Measurements from ENCODE around the gene YIPF4.
"Not testable (repeated sequence)": the region's sequence is repeated elsewhere in the genome, so short reads cannot be mapped to it uniquely, and the experiment has no call there.

The YIPF4 gene

DNA sequence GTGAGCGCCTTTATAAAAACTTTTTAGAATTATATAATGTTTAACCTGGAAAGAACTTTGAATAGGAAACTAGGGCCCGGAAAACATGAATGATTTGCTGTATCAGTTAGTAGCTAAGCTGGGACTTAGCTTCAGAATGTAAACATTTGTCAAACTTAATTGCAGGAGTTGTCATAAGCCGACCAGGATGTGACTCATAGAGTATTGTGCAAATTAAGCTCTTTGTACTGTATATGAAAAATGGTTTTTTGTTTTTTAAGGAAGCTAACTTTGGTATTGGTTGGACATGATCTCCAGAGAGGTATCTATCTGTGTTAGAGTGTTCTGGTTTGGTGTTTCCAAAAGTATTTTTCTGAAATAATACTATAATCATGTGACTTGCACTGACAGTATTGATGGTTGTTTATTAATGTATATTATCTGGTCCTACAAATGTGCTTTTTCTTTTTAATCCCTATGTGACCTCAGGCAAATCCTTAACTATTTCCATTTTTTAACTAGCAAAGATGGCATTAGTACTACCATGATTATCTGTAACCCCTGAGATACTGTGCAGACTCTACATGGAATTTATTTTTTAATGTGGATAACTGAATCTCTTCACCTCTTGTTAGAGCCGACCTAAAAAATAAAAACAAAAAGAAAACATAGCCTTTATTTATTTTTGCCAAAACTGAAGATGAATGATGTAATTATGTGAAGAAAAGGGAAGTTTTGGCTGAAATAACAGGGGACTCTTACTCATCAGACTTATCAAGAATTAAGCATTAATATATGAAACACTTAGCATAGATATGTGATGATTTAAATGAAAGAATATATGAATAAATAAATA, 11.7 kb downstream of the YIPF4 start:
- DNase-seq, result no peak

DNA sequence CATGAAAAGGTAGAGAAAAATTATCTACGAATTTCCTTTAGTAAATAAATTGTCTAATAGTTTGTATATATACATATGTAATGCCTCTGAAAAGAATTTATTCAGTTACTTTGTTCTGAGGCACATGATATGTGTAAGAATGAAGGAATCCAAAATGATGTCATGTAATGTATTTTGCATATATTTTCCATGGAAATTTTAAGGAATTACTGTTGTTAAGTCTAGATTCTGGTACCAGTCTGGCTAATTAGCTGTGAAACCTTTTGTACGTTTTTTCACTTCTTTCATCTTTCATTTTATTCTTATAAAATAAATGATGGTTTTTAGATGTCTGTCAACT, 12.3 kb downstream of the YIPF4 start:
- no peak for DNase-seq

DNA sequence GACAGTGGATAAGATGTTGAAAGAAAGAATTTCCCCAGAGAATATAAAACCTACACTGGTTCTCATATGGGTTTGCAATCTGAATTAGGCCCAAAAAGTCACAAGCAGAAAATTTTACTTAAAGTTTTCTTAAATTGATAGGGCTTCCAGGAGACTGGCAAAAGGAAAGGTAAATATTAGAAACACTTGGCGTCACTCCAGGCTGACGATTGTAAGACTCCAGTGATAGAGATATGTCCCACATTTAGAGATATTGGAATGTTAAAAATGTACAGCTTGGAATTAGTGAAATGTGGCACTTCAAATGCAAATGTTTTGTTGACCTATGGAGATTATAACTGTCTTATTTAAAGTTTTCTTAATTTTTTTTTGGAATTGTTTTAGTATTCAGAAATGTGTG, 14.0 kb downstream of the YIPF4 start:
- DNase-seq, result no peak

DNA sequence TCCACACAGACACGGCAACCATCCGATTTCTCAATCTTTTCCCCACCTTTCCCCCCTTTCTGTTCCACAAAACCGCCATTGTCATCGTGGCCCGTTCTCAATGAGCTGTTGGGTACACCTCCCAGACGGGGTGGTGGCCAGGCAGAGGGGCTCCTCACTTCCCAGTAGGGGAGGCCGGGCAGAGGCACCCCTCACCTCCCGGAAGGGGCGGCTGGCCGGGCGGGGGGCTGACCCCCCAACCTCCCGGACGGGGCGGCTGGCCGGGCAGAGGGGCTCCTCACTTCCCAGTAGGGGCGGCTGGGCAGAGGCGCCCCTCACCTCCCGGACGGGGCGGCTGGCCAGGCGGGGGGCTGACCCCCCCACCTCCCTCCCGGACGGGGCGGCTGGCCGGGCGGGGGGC, 15.8 kb downstream of the YIPF4 start:
- DNase-seq, result not testable (repeated sequence)

DNA sequence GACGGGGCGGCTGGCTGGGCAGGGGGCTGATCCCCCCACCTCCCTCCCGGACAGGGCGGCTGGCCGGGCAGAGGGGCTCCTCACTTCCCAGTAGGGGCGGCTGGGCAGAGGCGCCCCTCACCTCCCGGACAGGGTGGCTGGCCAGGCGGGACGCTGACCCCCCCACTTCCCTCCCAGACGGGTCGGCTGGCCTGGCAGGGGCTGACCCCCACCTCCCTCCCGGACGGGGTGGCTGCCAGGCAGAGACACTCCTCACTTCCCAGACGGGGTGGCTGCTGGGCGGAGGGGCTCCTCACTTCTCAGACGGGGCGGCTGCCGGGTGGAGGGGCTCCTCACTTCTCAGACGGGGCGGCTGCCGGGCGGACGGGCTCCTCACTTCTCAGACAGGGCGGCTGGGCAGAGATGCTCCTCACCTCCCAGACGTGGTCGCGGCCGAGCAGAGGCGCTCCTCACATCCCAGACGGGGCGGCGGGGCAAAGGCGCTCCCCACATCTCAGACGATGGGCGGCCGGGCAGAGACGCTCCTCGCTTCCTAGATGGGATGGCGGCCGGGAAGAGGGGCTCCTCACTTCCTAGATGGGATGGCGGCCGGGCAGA, 16.4 kb downstream of the YIPF4 start:
- DNase-seq, result not testable (repeated sequence)

DNA sequence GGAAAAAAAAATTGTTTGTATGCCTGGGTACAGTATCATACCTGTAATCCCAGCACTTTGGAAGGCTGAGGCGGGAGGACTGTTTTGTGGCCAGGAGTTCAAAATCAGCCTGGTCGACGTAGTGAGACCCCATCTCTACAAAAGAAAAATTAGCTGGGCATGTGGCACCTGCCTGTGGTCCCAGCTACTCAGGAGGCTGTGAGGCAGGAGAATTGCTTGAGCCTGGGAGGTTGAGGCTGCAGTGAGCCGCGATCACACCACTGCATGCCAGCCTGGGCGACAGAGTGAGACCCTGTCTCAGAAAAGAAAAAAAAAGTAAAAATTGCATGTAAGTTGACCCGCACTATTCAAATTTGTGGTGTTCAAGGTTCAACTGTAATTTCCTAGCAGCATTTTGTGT, 32.9 kb downstream of the YIPF4 start:
- no peak for DNase-seq

DNA sequence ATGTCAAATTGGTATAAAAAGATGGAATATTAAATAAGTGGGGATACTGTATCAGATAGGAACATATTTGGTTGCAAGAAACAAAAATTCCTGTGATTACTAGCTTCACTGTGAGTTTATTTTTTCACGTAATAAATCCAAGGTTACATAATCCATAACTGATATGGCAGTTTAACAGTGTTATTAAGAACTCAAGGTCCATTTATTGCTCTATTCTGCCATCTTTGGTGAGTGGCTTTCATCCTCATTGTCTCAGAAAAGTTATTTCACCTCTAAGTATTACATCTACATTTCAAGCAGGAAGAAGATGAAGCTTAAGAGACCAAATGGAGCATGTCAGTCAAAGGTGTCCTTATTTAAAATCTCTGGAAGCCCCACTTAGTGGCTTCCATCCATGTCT, 37.2 kb downstream of the YIPF4 start:
- no peak for DNase-seq

DNA sequence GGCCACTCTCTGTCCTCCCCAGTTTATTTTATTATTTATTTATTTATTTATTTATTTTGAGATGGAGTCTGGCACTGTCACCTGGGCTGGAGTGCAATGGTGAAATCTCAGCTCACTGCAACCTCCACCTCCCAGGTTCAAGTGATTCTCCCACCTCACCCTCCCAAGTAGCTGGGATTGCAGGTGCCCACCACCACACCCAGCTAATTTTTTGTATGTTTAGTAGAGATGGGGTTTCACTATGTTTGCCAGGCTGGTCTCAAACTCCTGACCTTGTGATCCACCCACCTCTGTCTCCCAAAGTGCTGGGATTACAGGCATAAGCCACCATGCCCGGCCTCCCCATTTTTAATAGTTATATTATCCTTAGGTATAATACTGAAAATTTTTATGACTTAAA, 51.0 kb downstream of the YIPF4 start:
- DNase-seq, result not testable (repeated sequence)

DNA sequence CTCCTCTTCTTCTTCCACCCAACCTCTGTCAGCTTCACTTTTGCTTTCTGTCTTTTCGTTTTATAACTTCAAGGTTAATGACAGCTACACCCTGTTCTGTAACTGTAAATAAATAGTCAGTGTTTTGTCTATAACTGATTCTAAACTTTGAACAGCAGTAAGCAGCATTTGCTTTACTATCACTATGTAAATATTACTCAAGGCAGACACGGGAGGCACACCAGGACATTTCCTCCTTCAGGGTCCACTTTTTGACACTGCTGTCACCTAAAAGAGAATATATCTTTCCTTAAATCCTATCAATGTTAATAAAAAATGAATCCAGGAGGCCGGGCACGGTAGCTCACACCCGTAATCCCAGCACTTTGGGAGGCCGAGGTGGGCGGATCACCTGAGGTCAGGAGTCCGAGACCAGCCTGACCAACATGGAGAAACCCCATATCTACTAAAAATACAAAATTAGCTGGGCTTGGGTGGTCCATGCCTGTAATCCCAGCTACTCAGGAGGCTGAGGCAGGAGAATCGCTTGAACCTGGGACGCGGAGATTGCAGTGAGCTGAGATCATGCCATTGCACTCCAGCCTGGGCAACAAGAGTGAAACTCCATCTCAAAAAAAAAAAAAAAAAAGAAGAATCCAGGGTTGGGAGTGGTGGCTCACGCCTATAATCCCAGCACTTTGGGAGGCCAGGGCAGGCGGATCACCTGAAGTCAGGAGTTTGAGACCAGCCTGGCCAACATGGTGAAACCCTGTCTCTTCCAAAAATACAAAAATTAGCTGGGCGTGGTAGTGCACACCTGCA, 51.7 kb downstream of the YIPF4 start:
- not testable (repeated sequence) for DNase-seq

DNA sequence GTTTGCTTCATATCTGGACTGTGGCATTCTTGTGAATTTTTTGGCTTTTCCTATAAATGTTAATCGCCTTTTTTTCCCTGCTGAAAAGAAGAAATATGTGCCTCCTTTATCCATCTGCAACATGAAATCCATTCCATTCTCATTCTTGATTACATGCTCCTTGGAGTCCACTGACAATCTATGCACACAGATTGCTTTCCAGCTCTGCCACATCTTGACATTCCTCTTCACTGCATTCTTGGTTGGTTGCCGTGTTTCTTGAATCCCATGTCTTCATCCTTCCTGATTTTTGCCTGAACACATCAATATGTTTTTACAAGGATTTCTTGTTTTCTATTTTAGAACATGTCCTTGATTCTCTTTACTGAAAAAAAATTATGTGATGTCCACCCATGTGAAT, 52.4 kb downstream of the YIPF4 start:
- no peak for DNase-seq

DNA sequence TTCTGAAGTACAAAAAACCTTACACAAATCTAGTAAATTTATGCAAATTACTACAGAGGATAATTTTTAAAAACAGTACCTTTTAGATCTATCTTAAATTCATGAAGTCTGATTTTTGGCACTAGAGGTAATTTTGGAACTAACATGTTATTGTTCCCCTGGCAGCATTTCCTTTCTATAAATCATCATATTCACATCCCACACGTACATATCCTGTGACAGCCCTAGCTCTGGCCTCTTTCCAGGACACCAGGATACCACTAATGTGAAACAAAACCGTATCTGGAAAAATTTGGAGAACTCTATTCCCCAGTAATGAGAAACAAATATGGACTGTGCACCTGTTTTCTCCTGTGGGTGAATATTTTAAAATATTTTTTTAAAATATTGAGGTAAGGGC, 65.1 kb downstream of the YIPF4 start:
- no peak for DNase-seq

DNA sequence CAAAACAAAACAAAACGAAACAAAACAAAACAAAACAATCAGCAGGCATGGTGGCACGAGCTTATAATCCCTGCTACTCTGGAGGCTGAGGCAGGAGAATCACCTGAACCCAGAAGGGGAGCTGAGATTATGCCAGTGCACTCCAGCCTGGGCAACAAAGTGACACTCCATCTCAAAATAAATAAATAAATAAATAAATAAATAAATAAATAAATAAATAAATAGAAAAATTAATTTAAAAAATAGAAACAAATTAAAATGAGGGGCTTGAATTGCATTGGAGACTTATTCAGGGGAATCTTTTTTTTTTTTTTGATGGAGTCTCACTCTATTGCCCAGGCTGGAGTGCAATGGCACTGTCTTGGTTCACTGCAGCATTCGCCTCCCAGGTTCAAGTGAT, 73.1 kb downstream of the YIPF4 start:
- not testable (repeated sequence) for DNase-seq

DNA sequence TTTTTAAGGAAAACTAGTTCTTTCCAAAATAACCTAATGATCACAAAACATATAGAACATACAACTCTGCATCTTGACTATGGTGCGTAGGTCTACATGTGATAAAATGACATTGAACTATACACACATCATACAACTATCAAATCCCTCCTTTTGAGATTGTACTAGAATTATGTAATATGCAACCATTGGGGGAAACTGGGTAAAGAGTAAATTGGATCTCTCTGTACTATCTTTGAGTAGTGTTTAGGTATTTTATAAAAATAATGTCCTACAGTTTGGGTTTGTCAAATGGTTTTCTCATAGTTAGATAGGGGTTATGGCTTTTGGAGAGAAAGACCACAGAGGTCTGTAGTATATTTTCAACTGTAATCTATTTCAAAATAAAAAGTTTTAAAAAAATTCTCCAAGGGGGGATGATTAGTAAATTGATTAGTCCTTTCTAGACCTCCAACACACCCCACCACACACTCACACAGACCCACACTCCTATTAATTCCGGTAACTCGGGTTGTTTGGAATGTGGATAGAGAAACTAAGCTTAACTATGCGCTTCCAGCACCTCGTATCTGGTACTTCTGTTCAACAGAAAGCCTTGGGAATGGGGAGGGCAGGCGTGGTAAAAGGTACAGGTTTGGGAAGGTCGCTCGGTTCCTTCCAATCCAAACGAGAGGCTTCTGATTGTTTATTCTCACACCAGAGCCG, 78.4 kb downstream of the YIPF4 start:
- no peak for DNase-seq

DNA sequence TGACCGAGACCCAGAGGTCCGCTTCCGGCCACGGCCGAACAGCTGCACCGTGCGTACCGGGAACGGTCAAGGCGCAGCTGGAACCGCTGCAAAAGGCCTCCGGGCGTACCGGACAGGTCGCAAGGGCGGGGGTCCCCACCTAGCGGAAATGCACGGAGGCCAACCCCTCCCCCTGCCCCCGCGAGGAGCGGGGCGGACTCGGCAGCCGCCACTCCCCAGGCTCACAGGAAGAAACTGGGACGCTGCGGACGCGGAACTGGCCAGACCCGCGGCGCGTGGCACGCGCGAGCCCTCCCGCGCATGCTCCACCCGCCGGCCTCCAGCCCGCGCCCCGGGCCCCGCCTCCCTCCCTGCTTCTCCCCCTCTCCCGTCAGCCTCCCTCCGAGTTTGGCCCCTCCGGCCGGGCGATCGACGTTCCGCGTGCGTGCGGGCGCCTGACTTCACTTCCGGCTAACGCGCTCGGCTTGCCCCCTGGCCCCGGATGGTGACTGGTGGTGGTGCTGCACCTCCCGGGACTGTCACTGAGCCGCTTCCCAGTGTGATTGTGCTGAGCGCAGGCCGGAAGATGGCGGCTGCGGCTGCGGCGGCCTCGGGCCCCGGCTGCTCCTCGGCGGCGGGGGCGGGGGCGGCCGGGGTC, 79.1 kb downstream of the YIPF4 start, which contains the start of gene BIRC6:
Gene BIRC6 (plus strand): TSS at position 343 of the 637 bp plus-strand sequence. CDS start 139 bp downstream, at position 482.
- peak; percentile 78 for DNase-seq

DNA sequence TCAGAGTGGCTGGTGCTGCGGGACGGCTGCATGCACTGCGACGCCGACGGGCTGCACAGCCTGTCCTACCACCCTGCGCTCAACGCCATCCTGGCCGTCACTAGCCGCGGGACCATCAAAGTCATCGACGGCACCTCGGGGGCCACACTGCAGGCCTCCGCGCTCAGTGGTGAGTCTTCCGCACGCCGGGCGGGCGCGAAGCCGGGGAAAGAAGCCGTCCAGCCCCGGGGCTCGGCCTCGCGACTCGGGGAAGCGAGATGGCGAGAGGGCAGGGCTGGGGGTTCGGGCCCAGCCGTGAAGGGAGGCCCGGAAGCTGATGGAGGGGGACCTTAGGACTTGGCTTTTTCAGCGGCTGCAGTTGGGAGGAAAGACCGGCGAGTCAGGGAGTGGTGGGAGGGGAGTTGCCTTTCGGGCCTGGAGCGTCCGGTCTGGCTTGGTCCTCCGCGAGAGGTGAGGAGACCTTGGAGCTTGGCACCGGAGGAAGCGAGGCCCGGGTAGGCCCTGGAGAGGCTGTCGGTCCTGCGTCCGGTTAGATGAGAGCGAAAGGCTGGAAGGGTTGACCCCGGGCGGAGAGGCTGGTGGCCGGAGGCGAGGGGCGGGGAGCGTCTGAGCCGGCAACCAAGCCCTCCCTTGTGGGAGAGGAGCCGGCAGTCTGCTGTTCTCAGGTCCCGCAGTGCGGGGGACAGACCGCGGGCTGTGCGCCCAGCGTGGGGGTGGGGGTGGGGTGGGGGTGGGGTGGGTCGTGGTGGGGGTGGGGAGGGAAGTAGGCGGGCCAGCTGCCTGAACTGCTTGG, 79.8 kb downstream of the YIPF4 start:
- no peak for DNase-seq

DNA sequence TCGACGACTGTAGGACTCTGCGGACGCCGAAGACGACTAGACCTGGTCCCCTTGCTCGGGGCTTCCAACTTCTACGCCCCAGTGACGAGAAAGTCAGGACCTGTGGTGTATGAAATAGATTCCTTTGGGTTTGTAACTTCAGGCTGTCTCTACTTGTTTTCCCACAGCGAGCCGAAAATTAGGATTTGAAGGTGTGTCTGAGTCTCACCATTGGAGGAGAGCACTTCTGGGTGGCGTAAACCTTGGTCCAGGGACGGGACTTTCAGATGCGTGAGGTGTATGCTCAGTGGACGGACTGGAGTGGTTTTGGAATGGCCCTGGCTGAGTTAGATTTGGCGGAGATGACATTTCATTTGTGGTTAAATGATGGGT, 80.4 kb downstream of the YIPF4 start:
- DNase-seq, result no peak

DNA sequence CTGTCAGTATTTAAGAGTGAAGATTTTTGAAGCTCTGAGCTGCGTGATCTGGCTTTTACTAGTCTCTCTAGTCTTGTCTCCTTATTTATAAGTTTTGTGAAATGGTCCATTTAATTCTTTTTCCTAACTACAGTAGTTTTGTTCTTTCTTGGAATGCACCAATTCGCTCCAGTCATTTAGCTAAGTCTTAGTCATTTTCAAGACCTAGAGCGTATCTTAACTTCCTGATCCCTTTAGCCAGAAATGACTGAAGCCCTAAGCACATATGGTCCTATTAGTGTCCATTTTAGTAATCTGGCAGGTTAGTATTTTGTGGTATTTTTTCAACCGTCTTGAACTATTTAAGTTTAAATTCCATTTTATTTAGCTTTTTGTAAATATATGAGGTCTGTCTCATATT, 82.7 kb downstream of the YIPF4 start:
- no peak for DNase-seq

DNA sequence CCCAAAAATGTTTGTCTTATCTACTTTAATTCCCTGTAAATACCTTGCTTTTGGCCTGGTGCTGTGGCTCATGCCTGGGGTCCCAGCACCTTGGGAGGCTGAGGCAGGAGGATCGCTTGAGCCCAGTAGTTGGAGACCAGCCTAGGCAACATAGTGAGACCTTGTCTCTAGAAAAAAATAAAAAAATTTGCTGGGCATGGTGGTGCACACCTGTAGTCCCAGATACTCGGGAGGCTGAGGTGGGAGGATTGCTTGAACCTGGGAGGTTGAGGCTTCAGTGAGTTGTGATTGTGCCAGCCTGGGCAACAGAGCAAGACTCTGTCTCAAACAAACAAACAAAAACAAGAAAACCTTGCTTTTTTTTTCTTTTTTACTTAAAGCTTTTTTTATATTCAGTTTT, 85.3 kb downstream of the YIPF4 start:
- not testable (repeated sequence) for DNase-seq

DNA sequence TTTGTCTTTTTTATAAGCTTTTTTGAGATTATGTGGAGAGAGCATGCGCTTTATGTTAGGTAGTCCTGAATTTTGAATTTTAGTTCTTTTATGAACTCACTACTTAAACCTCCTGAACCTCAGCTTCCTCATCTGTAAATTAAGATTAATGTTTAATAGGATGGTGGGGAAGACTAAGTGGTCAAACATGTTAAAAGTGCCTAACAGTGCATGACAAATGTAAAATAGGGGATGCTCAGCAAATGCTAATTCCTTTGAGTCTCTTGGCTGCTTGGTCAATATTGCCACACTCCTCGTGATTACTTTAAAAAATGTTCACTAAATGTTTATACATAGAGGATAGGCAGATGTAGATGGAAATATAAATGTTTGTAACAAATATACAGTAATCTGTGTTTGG, 85.9 kb downstream of the YIPF4 start:
- no peak for DNase-seq

DNA sequence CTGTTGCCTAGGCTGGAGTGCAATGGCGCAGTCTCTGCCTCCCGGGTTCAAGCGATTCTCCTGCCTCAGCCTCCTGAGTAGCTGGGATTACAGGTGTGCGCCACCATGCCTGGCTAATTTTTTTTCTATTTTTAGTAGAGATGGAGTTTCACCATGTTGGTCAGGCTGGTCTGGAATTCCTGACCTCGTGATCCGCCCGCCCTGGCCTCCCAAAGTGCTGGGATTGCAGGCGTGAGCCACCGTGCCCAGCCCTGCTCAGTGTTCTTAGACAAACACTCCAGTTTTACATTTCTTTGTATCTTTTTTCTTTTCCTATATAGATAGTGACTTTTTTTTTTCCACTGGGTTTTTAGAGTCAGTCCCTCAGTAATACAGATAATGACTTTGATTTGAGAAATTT, 86.6 kb downstream of the YIPF4 start:
- not testable (repeated sequence) for DNase-seq

DNA sequence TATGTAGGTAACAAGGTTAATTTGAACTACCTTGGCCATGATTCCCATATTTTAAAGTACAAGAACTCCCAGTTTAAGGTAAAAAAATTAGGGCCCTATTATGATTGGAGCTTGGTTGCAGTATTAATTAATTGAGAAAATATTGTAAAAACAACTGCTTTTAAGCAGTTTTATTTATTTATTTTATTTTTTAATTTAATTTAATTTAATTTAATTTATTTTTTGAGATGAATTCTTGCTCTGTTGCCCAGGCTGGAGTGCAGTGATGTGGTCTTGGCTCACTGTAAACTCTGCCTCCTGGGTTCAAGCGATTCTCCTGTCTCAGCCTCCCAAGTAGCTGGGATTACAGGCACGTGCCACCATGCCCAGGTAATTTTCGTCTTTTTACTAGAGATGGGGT, 88.0 kb downstream of the YIPF4 start:
- DNase-seq, result not testable (repeated sequence)

Measured in NCI-H2081 treated with DMSO at 0.1 percent for 48 hours (cell line).